Muscle layer of colon (tissue), 2 donors: ENCODE results near the gene UBE2K.
"Not testable (repeated sequence)": the region's sequence is repeated elsewhere in the genome, so short reads cannot be mapped to it uniquely, and the experiment has no call there.

Source experiments
- H3K27ac ChIP-seq: one replicate; pipeline ENCODE4 v1.7.0; 2013; ENCODE audit warnings: low read depth, mild to moderate bottlenecking, low read length, moderate library complexity
- H3K27me3 ChIP-seq, 2 donors: one replicate each; pipeline ENCODE4 v1.7.0; 2013; ENCODE audit warnings: low read length in 2 of 2, mild to moderate bottlenecking in 2 of 2; ENCODE audit not compliant: insufficient read depth in 2 of 2, control insufficient read depth in 1 of 2
- H3K36me3 ChIP-seq: one replicate; pipeline ENCODE4 v1.7.0; 2013; ENCODE audit warnings: mild to moderate bottlenecking, low read length; ENCODE audit not compliant: insufficient read depth
- H3K4me1 ChIP-seq: one replicate; pipeline ENCODE4 v1.7.0; 2013; ENCODE audit warnings: mild to moderate bottlenecking, low read length; ENCODE audit not compliant: insufficient read depth
- H3K4me3 ChIP-seq, 2 donors: one replicate each; pipeline ENCODE4 v1.7.0; 2013; ENCODE audit warnings: low read length in 2 of 2, low read depth in 1 of 2, mild to moderate bottlenecking in 1 of 2, moderate library complexity in 1 of 2
- H3K9ac ChIP-seq: one replicate; pipeline ENCODE4 v1.7.0; 2013; ENCODE audit warnings: low read length
- H3K9me3 ChIP-seq: one replicate; pipeline ENCODE4 v1.7.0; 2013; ENCODE audit warnings: mild to moderate bottlenecking, low read length
- donor health status: abdominal sarcoma.
- donor health status: Adenocarcinoma of cecum.

The UBE2K gene

DNA sequence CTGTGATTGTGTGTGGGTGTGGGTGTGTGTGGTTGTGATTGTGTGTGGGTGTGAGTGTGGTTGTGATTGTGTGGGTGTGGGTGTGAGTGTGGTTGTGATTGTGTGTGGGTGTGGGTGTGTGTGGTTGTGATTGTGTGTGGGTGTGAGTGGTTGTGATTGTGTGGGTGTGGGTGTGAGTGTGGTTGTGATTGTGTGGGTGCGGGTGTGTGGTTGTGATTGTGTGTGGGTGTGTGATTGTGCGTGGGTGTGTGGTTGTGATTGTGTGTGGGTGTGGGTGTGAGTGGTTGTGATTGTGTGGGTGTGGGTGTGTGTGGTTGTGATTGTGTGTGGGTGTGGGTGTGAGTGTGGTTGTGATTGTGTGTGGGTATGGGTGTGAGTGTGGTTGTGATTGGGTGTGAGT, 115.8 kb downstream of the UBE2K start:
- H3K27ac ChIP-seq, H3K4me3 ChIP-seq, H3K4me1 ChIP-seq: not testable (repeated sequence)

DNA sequence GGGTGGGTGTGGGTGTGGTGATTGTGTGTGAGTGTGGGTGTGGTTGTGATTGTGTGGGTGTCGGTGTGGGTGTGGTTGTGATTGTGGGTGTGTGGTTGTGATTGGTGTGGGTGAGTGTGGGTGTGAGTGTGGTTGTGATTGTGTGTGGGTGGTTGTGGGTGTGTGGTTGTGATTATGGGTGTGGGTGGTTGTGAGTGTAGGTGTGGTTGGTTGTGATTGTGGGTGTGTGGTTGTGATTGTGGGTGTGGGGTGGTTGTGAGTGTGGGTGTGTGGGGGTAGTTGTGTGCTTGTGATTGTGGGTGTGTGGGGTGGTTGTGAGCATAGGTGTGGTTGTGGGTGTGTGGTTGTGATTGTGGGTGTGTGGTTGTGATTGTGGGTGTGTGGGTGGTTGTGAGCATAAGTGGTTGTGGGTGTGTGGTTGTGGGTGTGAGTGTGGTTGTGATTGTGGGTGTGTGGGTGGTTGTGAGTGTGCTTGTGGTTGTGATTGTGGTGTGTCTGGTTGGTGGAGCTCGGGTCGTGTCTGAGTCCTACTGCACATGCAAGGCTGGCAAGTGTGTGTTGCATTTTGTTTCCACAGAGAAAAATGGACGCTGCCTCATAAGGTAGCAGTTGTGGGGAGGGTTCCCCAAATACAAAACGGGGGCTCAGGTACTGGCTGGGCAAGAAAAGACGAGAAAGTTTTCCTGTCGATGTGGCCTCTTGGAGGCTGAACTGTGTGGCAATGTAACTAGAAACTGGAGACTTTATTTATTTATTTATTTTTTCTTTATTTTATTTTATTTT, 116.7 kb downstream of the UBE2K start:
- Histone ChIP-seq H3K27ac (no peak overlapping the region), H3K9ac (no peak overlapping the region), H3K4me1 (no peaks in the 10 kb centered on the region), H3K27me3 (no peaks in the 10 kb centered on the region), H3K36me3 (no peaks in the 10 kb centered on the region), H3K4me3 (no peak overlapping the region), H3K9me3 (no peaks in the 10 kb centered on the region)

More for the DNA sequence above, 115.8 kb downstream of the UBE2K start:
- H3K36me3 ChIP-seq, H3K9me3 ChIP-seq, H3K9ac ChIP-seq, H3K27me3 ChIP-seq: not testable (repeated sequence)

DNA sequence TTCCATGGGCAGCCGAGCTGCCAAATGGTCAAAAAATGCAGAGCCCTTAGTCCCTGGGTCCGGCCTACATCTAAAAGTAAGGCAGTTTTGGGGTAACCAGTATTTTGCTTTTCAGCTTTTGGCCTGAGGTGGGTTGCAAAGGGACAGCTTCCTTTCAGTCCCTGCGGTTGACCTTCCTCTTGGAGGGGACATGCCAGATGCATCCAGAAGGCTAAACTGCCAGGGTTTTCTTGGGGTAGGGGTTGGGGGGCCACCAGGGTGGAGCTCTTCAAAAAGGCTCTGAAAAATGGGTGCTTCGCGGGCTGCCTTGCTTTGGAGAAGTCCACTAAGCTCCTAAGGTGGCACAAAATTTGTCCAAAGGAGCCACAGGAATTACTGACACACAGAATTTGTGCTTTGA, 120.7 kb downstream of the UBE2K start:
- no peaks in the 10 kb centered on the region for H3K4me1 ChIP-seq
- H3K27me3 ChIP-seq, result no peaks in the 10 kb centered on the region
- no peak overlapping the region for H3K9ac ChIP-seq
- H3K9me3 ChIP-seq, result no peaks in the 10 kb centered on the region
- H3K27ac ChIP-seq, result no peak overlapping the region
- no peaks in the 10 kb centered on the region for H3K36me3 ChIP-seq
- no peak overlapping the region for H3K4me3 ChIP-seq

DNA sequence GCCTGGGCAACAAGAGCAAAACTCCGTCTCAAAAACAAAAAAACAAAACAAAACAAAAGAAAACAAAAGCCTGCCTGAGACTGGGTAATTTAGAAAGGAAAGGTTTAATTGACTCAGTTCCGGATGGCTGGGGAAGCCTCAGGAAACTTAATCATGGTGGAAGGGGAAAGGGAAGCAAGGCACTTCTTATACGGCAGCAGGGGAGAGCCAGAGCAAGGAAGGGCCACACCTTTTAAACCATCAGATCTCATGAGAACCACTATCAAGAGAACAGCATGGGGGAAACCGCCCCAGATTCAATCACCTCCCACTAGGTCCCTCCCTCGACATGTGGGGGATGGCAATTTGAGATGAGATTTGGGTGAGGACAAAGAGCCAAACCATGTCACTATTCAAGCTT, 122.2 kb downstream of the UBE2K start:
- no peak overlapping the region for H3K27ac ChIP-seq

DNA sequence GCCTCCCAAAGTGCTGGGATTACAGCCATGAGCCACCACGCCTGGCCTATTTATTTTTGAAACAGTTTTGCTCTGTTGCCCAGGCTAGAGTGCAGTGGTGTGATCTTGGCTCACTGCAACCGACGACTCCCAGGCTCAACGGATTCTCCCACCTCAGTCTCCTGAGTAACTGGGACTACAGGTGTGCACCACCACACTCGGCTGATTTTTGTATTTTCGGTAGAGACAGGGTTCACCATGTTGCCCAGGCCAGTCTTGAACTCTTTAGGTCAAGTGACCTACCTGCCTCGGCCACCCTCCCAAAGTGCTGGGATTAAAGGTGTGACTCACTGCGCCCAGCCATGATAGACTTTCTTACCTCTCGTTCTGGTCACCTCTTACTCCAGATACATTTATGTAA, 124.0 kb downstream of the UBE2K start:
- Histone ChIP-seq H3K4me3 (no peak overlapping the region), H3K4me1 (no peaks in the 10 kb centered on the region), H3K9ac (no peak overlapping the region), H3K36me3 (peaks cover 9% of the 10 kb centered on the region), H3K9me3 (no peaks in the 10 kb centered on the region), H3K27me3 (no peaks in the 10 kb centered on the region), H3K27ac (no peak overlapping the region)

More for the DNA sequence above, 122.2 kb downstream of the UBE2K start:
- no peaks in the 10 kb centered on the region for H3K9me3 ChIP-seq
- H3K36me3 ChIP-seq, result peaks cover 6% of the 10 kb centered on the region
- no peaks in the 10 kb centered on the region for H3K4me1 ChIP-seq
- H3K9ac ChIP-seq, result no peak overlapping the region
- no peak overlapping the region for H3K4me3 ChIP-seq
- H3K27me3 ChIP-seq, result no peaks in the 10 kb centered on the region

DNA sequence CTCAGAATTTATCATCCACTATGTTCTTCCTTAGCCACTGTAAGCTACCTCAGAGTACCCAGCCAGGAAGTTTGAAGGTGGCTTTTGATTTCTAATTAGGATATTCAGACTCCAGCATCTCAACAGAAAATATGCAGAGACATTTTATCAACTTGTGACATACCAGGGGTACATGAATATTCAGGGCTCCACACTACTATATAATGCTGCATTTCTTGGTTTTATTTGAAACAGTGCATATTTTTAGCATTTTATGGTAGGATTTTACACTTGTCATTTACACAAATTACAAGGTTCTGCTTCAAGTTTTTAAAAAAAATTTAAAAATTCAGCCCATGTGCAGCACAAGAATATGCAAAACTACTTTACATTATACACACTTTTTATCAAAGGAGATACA, 124.7 kb downstream of the UBE2K start:
- peaks cover 10% of the 10 kb centered on the region for H3K36me3 ChIP-seq
- H3K27ac ChIP-seq, result no peak overlapping the region
- no peaks in the 10 kb centered on the region for H3K27me3 ChIP-seq
- no peaks in the 10 kb centered on the region for H3K9me3 ChIP-seq
- H3K4me3 ChIP-seq, result no peak overlapping the region
- H3K4me1 ChIP-seq, result no peaks in the 10 kb centered on the region
- H3K9ac ChIP-seq, result no peak overlapping the region

DNA sequence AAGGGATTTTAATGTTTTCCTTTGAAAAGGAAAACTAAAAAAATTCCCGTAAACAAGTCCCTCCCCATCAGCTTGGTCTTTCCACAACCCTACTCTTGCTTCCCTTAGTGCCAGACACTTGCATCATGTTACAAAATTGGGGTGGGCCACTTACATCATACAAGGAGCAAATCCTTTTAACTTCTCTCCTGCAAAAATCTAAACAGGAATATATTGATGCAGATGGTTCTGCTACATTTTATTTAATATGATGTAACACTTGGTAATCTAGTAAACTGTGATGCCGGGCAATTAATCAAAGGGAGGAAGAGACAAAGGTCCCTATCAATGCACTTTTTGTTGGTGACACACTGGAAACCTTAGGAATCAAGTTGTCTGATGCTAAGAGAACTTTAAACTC, 125.3 kb downstream of the UBE2K start:
- no peak overlapping the region for H3K9ac ChIP-seq
- H3K4me3 ChIP-seq, result no peak overlapping the region

DNA sequence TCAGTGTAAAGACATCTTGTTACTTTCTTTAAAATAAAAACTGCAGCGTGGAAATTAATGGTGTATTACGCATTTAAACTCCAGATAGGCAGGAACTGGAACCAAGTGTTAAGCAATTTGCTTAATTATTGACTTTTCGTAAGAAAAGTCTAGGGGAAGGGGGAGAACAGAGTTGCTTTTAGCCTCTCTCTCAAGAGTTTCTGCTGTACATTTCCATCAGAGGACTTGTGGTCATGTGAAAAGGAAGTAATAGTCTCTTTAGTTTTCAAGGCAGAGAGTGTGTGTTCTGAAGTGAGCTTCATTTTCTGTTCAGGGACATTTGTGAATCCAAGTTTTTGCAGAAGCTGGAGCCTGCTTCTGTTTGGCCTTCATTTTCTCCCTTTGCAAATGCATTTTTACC, 127.2 kb downstream of the UBE2K start:
- H3K9me3 ChIP-seq, result no peaks in the 10 kb centered on the region
- no peaks in the 10 kb centered on the region for H3K27me3 ChIP-seq
- no peak overlapping the region for H3K4me3 ChIP-seq
- H3K27ac ChIP-seq, result no peak overlapping the region
- H3K4me1 ChIP-seq, result no peaks in the 10 kb centered on the region
- peaks cover 20% of the 10 kb centered on the region for H3K36me3 ChIP-seq
- no peak overlapping the region for H3K9ac ChIP-seq

More for the DNA sequence above, 125.3 kb downstream of the UBE2K start:
- Histone ChIP-seq H3K9me3 (no peaks in the 10 kb centered on the region), H3K27me3 (no peaks in the 10 kb centered on the region), H3K36me3 (peaks cover 16% of the 10 kb centered on the region), H3K4me1 (no peaks in the 10 kb centered on the region), H3K27ac (no peak overlapping the region)

DNA sequence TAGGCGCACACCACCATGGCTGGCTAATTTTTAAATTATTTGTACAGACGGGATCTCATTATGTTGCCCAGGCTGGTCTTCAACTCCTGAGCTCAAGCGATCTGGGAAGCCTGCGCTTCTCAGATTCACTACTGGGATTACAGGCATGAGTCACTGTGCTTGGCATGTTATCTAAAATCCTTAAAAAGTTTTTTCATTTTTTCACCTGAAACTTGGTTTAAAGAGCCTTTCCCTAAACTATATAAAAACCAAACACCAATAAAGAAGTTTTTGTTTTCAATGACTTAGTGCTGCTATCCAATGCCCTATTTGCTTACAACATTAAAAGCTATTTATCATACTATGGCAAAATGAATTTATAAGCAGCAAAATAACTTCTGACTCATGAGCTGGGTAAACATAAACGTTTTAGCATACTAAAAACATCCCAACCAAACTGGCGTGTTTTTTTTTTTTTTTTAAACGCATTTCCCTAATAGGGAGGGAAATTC, 127.8 kb downstream of the UBE2K start:
- H3K9ac ChIP-seq, result no peak overlapping the region
- no peak overlapping the region for H3K4me3 ChIP-seq
- peaks cover 25% of the 10 kb centered on the region for H3K36me3 ChIP-seq
- H3K27me3 ChIP-seq, result no peaks in the 10 kb centered on the region
- no peak overlapping the region for H3K27ac ChIP-seq
- H3K9me3 ChIP-seq, result no peaks in the 10 kb centered on the region
- H3K4me1 ChIP-seq, result no peaks in the 10 kb centered on the region
